AG09319 (cell line): ENCODE measurements around the gene PRRT1.

Experiments
- DNase-seq: peaks from one replicate; pipeline ENCODE4 v3.0.0-alpha.2; 2010; ENCODE audit warnings: low read depth; ENCODE audit errors: extremely low read depth
- TF ChIP-seq, protein P1 (sequence below): IDR thresholded peaks from 2 replicates; pipeline ENCODE4 v1.5.1; 2011; ENCODE audit warnings: low read depth, mild to moderate bottlenecking, inconsistent platforms, low read length, moderate library complexity

PRRT1 gene

DNA sequence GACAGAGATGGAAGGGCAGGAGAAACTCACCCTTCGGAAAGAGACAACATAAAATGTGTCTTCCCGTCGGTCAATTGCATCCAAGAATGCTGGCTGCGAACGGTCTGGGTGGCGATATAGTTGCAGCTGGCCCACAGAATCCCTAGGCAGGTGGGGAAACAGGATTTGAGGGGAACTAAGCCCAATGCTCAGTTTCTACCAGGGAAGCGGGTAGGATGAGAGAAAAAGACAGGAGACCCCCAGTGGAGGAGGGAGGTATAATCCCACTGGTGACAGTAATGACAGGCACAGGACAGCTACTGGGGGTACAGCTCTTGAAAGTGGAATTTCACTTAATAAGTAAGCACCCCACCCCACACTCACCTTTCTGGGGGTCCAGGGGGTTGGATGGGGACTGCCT, 35.1 kb downstream of the PRRT1 start:
- no peak for DNase-seq
- TF ChIP-seq, protein P1, sequence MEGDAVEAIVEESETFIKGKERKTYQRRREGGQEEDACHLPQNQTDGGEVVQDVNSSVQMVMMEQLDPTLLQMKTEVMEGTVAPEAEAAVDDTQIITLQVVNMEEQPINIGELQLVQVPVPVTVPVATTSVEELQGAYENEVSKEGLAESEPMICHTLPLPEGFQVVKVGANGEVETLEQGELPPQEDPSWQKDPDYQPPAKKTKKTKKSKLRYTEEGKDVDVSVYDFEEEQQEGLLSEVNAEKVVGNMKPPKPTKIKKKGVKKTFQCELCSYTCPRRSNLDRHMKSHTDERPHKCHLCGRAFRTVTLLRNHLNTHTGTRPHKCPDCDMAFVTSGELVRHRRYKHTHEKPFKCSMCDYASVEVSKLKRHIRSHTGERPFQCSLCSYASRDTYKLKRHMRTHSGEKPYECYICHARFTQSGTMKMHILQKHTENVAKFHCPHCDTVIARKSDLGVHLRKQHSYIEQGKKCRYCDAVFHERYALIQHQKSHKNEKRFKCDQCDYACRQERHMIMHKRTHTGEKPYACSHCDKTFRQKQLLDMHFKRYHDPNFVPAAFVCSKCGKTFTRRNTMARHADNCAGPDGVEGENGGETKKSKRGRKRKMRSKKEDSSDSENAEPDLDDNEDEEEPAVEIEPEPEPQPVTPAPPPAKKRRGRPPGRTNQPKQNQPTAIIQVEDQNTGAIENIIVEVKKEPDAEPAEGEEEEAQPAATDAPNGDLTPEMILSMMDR, result peak; percentile 47

DNA sequence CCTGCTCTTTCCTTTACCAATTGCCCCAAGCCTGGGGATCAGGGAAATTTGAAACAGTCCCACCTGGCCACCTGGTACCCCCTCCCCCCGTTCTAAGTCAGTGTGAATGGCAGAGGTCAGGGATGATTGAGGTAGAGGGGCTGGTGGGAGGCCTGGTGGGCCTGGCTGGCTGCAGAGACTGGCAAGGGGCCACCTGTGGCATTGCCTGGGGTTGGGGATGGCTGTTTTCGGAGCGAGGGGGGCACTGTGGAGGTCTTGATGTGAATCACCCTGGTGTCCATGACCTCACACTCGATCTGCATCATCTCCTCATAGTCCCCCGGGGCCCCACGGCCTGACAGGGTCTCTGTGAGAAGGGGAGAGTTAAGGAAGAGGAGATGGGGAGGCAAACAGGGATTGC, 36.1 kb downstream of the PRRT1 start:
- TF ChIP-seq, protein P1, result no peak
- DNase-seq, result no peak

DNA sequence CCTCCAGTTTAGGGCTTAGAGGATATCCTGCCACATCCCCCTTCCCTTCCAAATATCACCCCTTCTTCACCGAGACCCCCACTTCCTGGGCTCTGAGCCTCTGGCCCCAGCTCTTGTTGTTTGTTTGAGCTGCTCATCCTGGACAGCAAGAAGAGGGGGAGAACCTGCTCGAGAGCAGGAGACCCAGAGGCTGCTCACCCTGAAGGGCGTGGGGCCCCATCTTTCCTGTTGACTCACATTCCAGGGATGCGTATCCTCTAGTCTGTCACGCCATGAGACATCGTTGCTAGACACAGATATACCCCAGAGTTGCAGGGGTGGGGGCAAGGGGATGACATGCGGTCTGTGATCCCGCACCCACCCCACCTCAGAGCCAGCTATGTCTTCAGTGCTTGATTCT, 36.9 kb downstream of the PRRT1 start:
- DNase-seq, result no peak
- TF ChIP-seq, protein P1, result no peak

DNA sequence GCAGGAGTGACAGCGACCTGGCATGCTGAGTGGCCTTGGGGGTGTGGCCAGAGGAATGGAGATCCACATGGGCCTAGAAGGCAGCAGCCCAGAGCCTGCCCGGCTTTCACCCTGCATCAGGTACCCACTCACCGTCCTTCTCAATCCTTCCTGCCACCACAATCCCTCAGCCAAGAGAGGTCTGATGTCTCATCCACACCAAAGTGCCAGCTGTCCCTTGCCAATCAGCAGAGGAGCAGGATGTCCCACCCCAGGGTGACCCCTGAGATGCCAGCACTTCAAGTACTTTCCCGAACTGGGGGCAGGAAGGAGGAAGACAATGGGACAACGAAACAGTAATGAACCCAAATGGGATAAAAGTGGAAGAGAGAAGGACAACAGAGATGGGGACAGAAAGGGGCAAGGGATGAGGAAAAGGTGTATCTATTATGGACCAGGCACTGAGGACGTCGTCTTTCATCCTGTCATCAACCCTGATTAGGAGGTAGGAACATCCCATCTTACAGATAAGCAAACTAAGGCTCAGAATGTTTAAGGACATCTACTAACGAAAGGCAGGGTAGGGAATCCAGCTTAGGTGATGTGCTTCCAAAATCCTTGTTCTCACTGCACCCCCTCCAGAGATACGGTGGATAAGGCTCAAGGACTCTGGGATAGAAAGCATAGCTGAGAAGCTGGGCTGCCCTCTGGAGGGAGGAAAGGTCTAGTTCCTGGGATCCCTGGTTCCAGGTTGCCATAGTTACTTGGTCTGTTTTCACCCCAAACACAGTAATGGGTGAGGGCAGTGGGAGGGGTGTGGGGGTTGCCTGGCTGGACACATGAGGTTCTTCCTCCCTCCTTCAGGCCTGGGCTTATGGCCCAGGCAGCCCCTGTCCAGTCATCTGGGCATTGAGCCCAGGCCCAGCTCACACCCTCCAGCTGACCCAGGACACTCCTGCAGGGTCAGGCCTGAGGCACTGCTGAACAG, 38.1 kb downstream of the PRRT1 start:
- peak; percentile 97 for DNase-seq

DNA sequence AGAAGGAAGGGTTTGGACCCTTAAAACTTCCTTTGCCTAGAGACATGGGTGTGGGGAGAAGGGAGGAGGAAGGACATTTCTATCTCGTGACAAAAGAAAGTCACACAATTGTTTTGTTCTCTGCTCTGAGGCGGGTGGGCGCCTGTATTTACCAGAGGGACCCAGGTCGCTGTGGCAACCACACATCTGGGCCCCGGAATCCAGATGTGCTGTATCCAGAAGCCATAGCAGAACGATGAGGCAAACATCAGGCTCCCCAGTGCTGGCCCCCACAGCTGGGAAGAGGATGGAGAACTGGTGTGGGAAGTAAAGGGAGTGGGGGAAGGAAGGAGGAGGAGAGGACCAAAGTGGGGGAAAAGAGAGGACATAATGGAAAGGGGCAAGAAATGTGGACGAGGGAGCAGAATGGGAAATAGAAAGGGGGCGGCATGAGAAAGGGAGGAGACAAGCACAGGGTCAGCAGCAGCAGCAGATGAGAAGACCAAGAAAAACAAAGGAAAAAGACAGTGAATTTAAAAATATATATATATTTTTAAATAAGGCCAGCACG, 39.2 kb downstream of the PRRT1 start:
- DNase-seq, result no peak
- TF ChIP-seq, protein P1, result no peak

More for the DNA sequence above, 38.1 kb downstream of the PRRT1 start:
- TF ChIP-seq, protein P1, result peak; percentile 77

DNA sequence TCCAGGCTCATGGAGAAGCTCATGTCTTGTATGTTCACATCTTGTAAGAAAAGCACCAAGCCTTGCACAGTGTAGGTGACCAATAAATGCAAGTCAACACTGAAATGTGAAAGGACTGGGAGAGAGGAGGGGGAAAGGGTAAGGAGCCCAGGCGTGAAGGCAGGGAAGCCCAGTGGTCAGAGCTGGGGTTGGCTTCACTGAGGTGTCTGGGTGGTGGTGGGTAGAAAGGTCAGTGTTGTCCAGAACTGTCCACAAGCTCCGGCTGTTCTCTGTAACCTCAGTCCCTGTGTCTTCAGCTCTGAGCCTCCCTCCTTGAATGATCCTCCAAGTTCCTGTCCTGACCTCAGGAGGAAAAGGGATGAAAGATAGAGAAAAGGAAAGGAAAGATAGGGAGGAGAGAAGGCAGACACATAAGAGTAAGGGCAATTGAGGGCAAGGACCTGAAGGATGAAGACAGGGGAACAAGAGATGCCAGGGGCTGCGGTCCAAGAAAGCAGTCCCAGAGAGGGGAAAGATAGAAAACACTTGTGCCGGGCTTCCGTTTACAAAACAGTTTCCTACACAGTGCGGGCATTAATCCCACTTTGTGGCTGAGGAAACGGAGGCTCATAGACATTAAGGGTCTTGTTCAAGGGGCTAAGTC, 40.2 kb downstream of the PRRT1 start:
- DNase-seq, result no peak

More for the DNA sequence above, 40.2 kb downstream of the PRRT1 start:
- TF ChIP-seq, protein P1, result no peak
